Left ventricle myocardium inferior (tissue), 1 donor: ENCODE measurements around the gene R3HCC1L. TPM values are rescaled to one million over a fixed set of nuclear protein-coding genes. Genes with fewer than 3 reads are reported as not detected.
"Not testable (repeated sequence)": the region's sequence is repeated elsewhere in the genome, so short reads cannot be mapped to it uniquely, and the experiment has no call there.

Experiments
- DNase-seq: peaks from one replicate; pipeline ENCODE4 v3.0.0-alpha.2; 2020
- H3K27ac ChIP-seq: fragments of 200-600 bp; replicated peaks from 2 replicates; pipeline ENCODE4 v1.8.0; 2021
- H3K27me3 ChIP-seq: fragments of 200-600 bp; 2 replicates; pipeline ENCODE4 v1.8.0; 2021; ENCODE audit warnings: low read depth
- H3K36me3 ChIP-seq: fragments of 200-600 bp; 2 replicates; pipeline ENCODE4 v1.8.0; 2021
- H3K4me1 ChIP-seq: fragments of 200-600 bp; 2 replicates; pipeline ENCODE4 v1.8.0; 2021
- H3K4me3 ChIP-seq: fragments of 200-600 bp; 2 replicates; pipeline ENCODE4 v1.8.0; 2021; ENCODE audit warnings: mild to moderate bottlenecking, moderate library complexity
- H3K9me3 ChIP-seq: fragments of 200-600 bp; replicated peaks from 2 replicates; pipeline ENCODE4 v1.8.0; 2021
- CTCF ChIP-seq: fragments of 200-600 bp; IDR thresholded peaks from 2 replicates; pipeline ENCODE4 v1.8.0; 2021; ENCODE audit warnings: antibody characterized with exemption, mild to moderate bottlenecking, borderline replicate concordance
- intact Hi-C: fragments of 100-400 bp; cut with micrococcal nuclease; formaldehyde crosslinking; loops from one replicate; pipeline ENCODE4 v1.11.0; 2022
- total RNA-seq: library from RNA; stranded (reverse); fragmentation: NEBNext Ultra II Directional; extraction: Animal tissue kit (Norgen Biotek cat#: 25700); gene quantifications from one replicate; pipeline ENCODE4 v1.2.1, GENCODE V29; 2021
- donor health status: DM: no; HTN: yes; CAD: no; lungs with severe emphysema.

The R3HCC1L gene
- total RNA-seq, 1 donor from 2014 or later, result 5.9 TPM

- Histone ChIP-seq H3K4me3 (no peak overlapping the region), H3K36me3 (peaks cover 3% of the 10 kb centered on the region), H3K27me3 (no peaks in the 10 kb centered on the region), H3K27ac (no peak overlapping the region), H3K4me1 (peaks cover 14% of the 10 kb centered on the region), H3K9me3 (peaks cover 38% of the 10 kb centered on the region)
- no peak for TF ChIP-seq CTCF
- no peak for DNase-seq
- intact Hi-C loops, result no loop called here
Measured at GRCh38 chr10:98217801-98218200, 83.3 kb downstream of the R3HCC1L start.

DNA sequence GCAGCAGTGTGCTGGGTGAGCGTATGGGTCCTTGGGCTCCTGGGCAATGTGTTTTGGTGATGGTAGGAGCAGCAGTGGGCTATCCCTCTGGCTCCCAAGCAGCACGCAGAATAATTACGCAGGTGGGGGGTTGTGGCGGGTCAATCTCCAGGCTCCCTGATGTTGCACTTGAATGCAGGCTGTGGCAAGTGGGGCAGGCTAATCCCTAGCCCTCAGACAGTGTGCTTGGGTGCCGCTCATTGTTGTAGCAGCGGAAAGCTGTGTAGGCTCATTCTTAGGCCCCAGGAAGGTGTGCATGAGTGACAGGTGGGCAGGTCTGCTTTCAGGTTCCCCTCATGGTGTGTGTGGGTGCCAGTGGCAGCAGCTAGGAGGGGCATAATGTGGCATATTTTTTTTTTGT, 89.4 kb downstream of the R3HCC1L start:
- Histone ChIP-seq H3K27me3 (no peaks in the 10 kb centered on the region), H3K4me3 (no peak overlapping the region), H3K4me1 (peaks cover 20% of the 10 kb centered on the region), H3K27ac (no peak overlapping the region), H3K36me3 (peaks cover 11% of the 10 kb centered on the region), H3K9me3 (peaks cover 25% of the 10 kb centered on the region)
- DNase-seq, result no peak
- no peak for TF ChIP-seq CTCF
- intact Hi-C loops, result no loop called here

GRCh38 chr10:98224509-98224908, 90.1 kb downstream of the R3HCC1L start:
- peaks cover 9% of the 10 kb centered on the region for H3K36me3 ChIP-seq
- H3K27ac ChIP-seq, result no peak overlapping the region
- DNase-seq, result no peak
- no peaks in the 10 kb centered on the region for H3K27me3 ChIP-seq
- no peak overlapping the region for H3K4me3 ChIP-seq
- peaks cover 20% of the 10 kb centered on the region for H3K4me1 ChIP-seq
- no peak for TF ChIP-seq CTCF
- peaks cover 18% of the 10 kb centered on the region for H3K9me3 ChIP-seq
- intact Hi-C loops, result no loop called here

DNA sequence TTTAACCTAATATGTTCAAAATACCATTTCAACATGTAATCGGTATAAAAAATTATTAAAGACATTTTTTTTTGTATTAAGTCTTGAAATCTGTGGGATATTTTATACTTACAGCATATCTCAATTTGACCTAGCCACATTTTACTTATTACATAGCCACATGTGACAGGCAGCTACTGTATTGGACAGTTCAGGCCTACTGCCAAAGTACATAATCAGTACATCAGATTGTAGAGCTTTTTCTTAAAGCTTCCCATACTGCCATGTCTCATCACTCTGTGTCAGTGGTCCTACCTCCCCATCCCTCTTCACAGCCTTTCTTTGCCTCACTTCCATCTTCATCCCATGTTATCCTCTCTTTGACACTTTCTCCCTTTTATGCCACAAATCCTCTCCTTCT, 90.5 kb downstream of the R3HCC1L start:
- TF ChIP-seq CTCF, result no peak
- Histone ChIP-seq H3K27me3 (no peaks in the 10 kb centered on the region), H3K27ac (no peak overlapping the region), H3K4me3 (no peak overlapping the region), H3K4me1 (peaks cover 20% of the 10 kb centered on the region), H3K36me3 (peaks cover 9% of the 10 kb centered on the region), H3K9me3 (peaks cover 14% of the 10 kb centered on the region)
- intact Hi-C loops, result no loop called here
- no peak for DNase-seq

GRCh38 chr10:98226508-98227144, 92.2 kb downstream of the R3HCC1L start:
- H3K36me3 ChIP-seq, result peaks cover 11% of the 10 kb centered on the region
- TF ChIP-seq CTCF, result no peak
- DNase-seq, result no peak

GRCh38 chr10:98227713-98228112, 93.3 kb downstream of the R3HCC1L start:
- DNase-seq, H3K4me3 ChIP-seq, intact Hi-C loops, H3K27ac ChIP-seq, H3K27me3 ChIP-seq: not testable (repeated sequence)
- Histone ChIP-seq H3K4me1 (peaks cover 20% of the 10 kb centered on the region), H3K9me3 (peaks cover 10% of the 10 kb centered on the region), H3K36me3 (peaks cover 16% of the 10 kb centered on the region)

More at GRCh38 chr10:98226508-98227144, 92.2 kb downstream of the R3HCC1L start:
- intact Hi-C loops, result no loop called here
- Histone ChIP-seq H3K27me3 (no peaks in the 10 kb centered on the region), H3K4me3 (no peak overlapping the region), H3K9me3 (peaks cover 10% of the 10 kb centered on the region), H3K27ac (no peak overlapping the region), H3K4me1 (peaks cover 20% of the 10 kb centered on the region)

- H3K4me3 ChIP-seq, H3K27me3 ChIP-seq, DNase-seq, H3K27ac ChIP-seq, intact Hi-C loops: not testable (repeated sequence)
- Histone ChIP-seq H3K36me3 (peaks cover 16% of the 10 kb centered on the region), H3K9me3 (peaks cover 10% of the 10 kb centered on the region), H3K4me1 (peaks cover 20% of the 10 kb centered on the region)
Measured at GRCh38 chr10:98228266-98228665, 93.8 kb downstream of the R3HCC1L start.
